Lung (tissue), 12 donors: Measurements from ENCODE around the gene PUSL1. TPM values are rescaled to one million over a fixed set of nuclear protein-coding genes. Genes with fewer than 3 reads are reported as not detected.

Experiments
- ATAC-seq: fragments of 200-7000 bp; cut with Tn5 transposase; one replicate; pipeline ENCODE4 v1.9.1; 2020; ENCODE audit warnings: moderate number of reproducible peaks; ENCODE audit not compliant: insufficient read depth, low FRiP score
- DNase-seq, 3 donors: peaks; one replicate each; pipeline ENCODE4 v3.0.0-alpha.2; 2013 to 2017
- H3K27ac ChIP-seq, 2 donors: one replicate each; pipeline ENCODE4 v1.5.1; 2013; ENCODE audit warnings: mild to moderate bottlenecking in 2 of 2, moderate library complexity in 2 of 2, control low read depth in 1 of 2, inconsistent platforms in 1 of 2, low read depth in 1 of 2, low read length in 1 of 2
- H3K27me3 ChIP-seq, 3 donors: one replicate each; pipeline ENCODE4 v1.5.1; 2013; ENCODE audit warnings: low read length in 2 of 3; ENCODE audit not compliant: control insufficient read depth in 3 of 3, insufficient read depth in 3 of 3
- H3K36me3 ChIP-seq, 4 donors: one replicate each; pipeline ENCODE4 v1.5.1; 2013; ENCODE audit warnings: low read length in 4 of 4, mild to moderate bottlenecking in 1 of 4, moderate library complexity in 1 of 4; ENCODE audit not compliant: control insufficient read depth in 4 of 4, insufficient read depth in 4 of 4
- H3K4me1 ChIP-seq, 5 donors: one replicate each; pipeline ENCODE4 v1.5.1; 2013; ENCODE audit warnings: low read length in 5 of 5, mild to moderate bottlenecking in 2 of 5, moderate library complexity in 1 of 5; ENCODE audit not compliant: control insufficient read depth in 5 of 5, insufficient read depth in 5 of 5
- H3K4me3 ChIP-seq: one replicate; pipeline ENCODE4 v1.5.1; 2013; ENCODE audit warnings: mild to moderate bottlenecking, control low read depth, moderate library complexity
- H3K9ac ChIP-seq, 2 donors: one replicate each; pipeline ENCODE4 v1.5.1; 2013; ENCODE audit warnings: low read length in 2 of 2, control low read depth in 1 of 2; ENCODE audit not compliant: insufficient read depth in 1 of 2
- H3K9me3 ChIP-seq, 4 donors: one replicate each; pipeline ENCODE4 v1.5.1; 2013; ENCODE audit warnings: low read length in 3 of 4, mild to moderate bottlenecking in 1 of 4, moderate library complexity in 1 of 4; ENCODE audit not compliant: control insufficient read depth in 4 of 4, insufficient read depth in 3 of 4
- WGBS, 2 donors: extraction: QIAGEN DNeasy Blood & Tissue Kit; methylation state at CpG; one replicate each; pipeline ENCODE4 v1.1.7; 2013; 5-methylcytosine and 5-hydroxymethylcytosine counted together
- polyA plus RNA-seq, 2 donors: library from polyadenylated mRNA; stranded (reverse); fragments of 200-250 nt; gene quantifications; one replicate each; pipeline ENCODE4 v1.2.1, GENCODE V29; 2013
- total RNA-seq, 2 donors: library from RNA; depleted of rRNA in 1 of 2; stranded (reverse); fragments of >200 nt in 1 of 2; gene quantifications; one replicate each; pipeline ENCODE4 v1.2.1, GENCODE V29; 2014 to 2021
- TF ChIP-seq, protein P1 (sequence below): IDR thresholded peaks from 2 replicates; pipeline ENCODE4 v1.5.1; 2012; ENCODE audit warnings: mild to moderate bottlenecking; ENCODE audit errors: control extremely low read depth, extremely low read depth
- donor health status: control.
- donor health status: control.
- donor health status: Bipolar disorder and iron deficiency.
- donor health status: healthy.
- donor health status: DM: yes; HTN: yes; CAD: no.

The PUSL1 gene
- total and polyA plus RNA-seq, 4 donors = 11.3 to 23.7 (median 18.6) TPM

DNA sequence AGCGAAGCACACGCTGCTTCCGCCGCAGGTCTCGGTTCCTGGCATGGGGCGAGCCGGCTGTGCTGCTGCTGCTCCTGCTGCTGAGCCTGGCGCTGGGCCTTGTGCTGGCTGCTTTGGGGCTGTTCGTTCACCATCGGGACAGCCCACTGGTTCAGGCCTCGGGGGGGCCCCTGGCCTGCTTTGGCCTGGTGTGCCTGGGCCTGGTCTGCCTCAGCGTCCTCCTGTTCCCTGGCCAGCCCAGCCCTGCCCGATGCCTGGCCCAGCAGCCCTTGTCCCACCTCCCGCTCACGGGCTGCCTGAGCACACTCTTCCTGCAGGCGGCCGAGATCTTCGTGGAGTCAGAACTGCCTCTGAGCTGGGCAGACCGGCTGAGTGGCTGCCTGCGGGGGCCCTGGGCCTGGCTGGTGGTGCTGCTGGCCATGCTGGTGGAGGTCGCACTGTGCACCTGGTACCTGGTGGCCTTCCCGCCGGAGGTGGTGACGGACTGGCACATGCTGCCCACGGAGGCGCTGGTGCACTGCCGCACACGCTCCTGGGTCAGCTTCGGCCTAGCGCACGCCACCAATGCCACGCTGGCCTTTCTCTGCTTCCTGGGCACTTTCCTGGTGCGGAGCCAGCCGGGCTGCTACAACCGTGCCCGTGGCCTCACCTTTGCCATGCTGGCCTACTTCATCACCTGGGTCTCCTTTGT is 25.3 kb downstream of the PUSL1 start:
- H3K27ac ChIP-seq = no peak overlapping the region
- no peak for ATAC-seq
- DNase-seq = no peak
- 88% methylated on average over 36 of the region's 36 CpGs for WGBS, 2 donors
- H3K9ac ChIP-seq = no peak overlapping the region
- H3K36me3 ChIP-seq = peaks cover 0 to 34% (median 6%) of the 10 kb centered on the region in 4 donors
- H3K4me3 ChIP-seq = no peak overlapping the region
- H3K27me3 ChIP-seq = no peaks in the 10 kb centered on the region
- TF ChIP-seq, protein P1, sequence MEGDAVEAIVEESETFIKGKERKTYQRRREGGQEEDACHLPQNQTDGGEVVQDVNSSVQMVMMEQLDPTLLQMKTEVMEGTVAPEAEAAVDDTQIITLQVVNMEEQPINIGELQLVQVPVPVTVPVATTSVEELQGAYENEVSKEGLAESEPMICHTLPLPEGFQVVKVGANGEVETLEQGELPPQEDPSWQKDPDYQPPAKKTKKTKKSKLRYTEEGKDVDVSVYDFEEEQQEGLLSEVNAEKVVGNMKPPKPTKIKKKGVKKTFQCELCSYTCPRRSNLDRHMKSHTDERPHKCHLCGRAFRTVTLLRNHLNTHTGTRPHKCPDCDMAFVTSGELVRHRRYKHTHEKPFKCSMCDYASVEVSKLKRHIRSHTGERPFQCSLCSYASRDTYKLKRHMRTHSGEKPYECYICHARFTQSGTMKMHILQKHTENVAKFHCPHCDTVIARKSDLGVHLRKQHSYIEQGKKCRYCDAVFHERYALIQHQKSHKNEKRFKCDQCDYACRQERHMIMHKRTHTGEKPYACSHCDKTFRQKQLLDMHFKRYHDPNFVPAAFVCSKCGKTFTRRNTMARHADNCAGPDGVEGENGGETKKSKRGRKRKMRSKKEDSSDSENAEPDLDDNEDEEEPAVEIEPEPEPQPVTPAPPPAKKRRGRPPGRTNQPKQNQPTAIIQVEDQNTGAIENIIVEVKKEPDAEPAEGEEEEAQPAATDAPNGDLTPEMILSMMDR = no peak
- H3K9me3 ChIP-seq = peaks cover 0 to 5% (median 0%) of the 10 kb centered on the region in 4 donors
- peaks cover 0 to 2% (median 0%) of the 10 kb centered on the region in 5 donors for H3K4me1 ChIP-seq

DNA sequence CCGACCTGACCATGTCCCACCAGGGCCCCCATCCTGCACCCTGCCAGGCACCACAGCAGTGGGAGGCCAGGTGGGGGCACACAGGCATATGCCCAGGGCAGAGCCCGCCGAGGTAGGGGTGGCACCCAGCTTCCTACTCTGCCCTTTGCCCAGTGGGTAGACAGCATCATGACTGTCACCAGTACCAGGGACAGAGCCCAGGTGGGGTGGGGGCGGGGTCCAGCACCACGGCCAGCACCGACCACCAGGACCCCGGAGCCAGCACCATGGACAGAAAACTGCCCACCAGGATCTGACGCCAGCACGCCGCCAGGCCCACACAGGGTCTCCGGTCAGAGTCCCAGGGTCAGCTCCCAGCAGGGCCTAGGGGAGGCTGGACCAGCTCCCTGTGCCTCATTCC is 26.4 kb downstream of the PUSL1 start:
- DNase-seq (no peak), ATAC-seq (no peak)
- 78 to 82% methylated on average over 11 of the region's 11 CpGs for WGBS, 2 donors
- H3K27me3 ChIP-seq = no peaks in the 10 kb centered on the region
- no peak overlapping the region for H3K27ac ChIP-seq
- H3K36me3 ChIP-seq = peaks cover 0 to 44% (median 8%) of the 10 kb centered on the region in 4 donors
- no peak overlapping the region for H3K9ac ChIP-seq
- TF ChIP-seq, protein P1 = no peak
- H3K4me3 ChIP-seq = no peak overlapping the region
- peaks cover 0 to 2% (median 0%) of the 10 kb centered on the region in 5 donors for H3K4me1 ChIP-seq
- H3K9me3 ChIP-seq = peaks cover 0 to 5% (median 0%) of the 10 kb centered on the region in 4 donors

DNA sequence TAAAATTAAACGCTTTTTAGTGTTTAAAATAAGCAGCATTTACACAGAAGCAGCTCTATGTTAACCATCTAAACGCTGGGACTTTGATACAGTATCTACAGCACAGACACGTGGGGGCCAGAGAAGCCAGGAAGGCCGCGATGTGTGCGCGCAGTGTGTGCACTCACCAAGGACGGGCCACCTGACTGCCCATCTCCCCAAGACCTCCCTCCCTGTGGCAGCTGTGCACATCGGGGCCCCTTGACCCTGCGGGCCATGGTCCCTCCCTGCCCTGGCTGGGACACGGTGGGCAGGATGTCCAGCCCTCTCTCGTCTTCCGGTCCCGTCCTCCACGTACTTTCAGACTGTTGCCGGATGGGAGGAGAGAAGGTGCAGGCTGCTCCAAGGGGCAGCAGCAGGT is 26.9 kb downstream of the PUSL1 start:
- H3K27ac ChIP-seq = no peak overlapping the region
- H3K36me3 ChIP-seq = peaks cover 0 to 48% (median 8%) of the 10 kb centered on the region in 4 donors
- WGBS, 2 donors = 84 to 89% methylated on average over 16 of the region's 16 CpGs
- ATAC-seq = no peak
- H3K4me3 ChIP-seq = no peak overlapping the region
- no peak for DNase-seq
- H3K9ac ChIP-seq = no peak overlapping the region
- H3K27me3 ChIP-seq = no peaks in the 10 kb centered on the region
- TF ChIP-seq, protein P1 = no peak
- peaks cover 0 to 5% (median 0%) of the 10 kb centered on the region in 4 donors for H3K9me3 ChIP-seq
- H3K4me1 ChIP-seq = peaks cover 0 to 2% (median 0%) of the 10 kb centered on the region in 5 donors
